Urinary bladder (tissue), 4 donors: ENCODE results near the gene YY1AP1. TPM values are rescaled to one million over a fixed set of nuclear protein-coding genes. Genes with fewer than 3 reads are reported as not detected.
"Not testable (repeated sequence)": the region's sequence is repeated elsewhere in the genome, so short reads cannot be mapped to it uniquely, and the experiment has no call there.

Experiments
- DNase-seq: peaks from one replicate; pipeline ENCODE4 v3.0.0-alpha.2; 2015; ENCODE audit errors: extremely low spot score
- H3K27ac ChIP-seq: one replicate; pipeline ENCODE4 v1.5.1; 2013; ENCODE audit warnings: low read depth, mild to moderate bottlenecking, moderate library complexity
- H3K36me3 ChIP-seq: one replicate; pipeline ENCODE4 v1.6.1; 2013; ENCODE audit warnings: mild to moderate bottlenecking, moderate library complexity; ENCODE audit not compliant: insufficient read depth
- H3K4me1 ChIP-seq: one replicate; pipeline ENCODE4 v1.6.1; 2013; ENCODE audit warnings: mild to moderate bottlenecking, moderate library complexity; ENCODE audit not compliant: insufficient read depth
- H3K4me3 ChIP-seq: one replicate; pipeline ENCODE4 v1.5.1; 2013; ENCODE audit warnings: low read depth, low read length
- WGBS: extraction: QIAGEN DNeasy Blood & Tissue Kit; methylation state at CpG from one replicate; pipeline ENCODE4 v1.1.7; 2013; 5-methylcytosine and 5-hydroxymethylcytosine counted together
- polyA plus RNA-seq: library from polyadenylated mRNA; stranded (reverse); fragments of 200-250 nt; gene quantifications from one replicate; pipeline ENCODE4 v1.2.3, GENCODE V29; 2013
- total RNA-seq: library from RNA; depleted of rRNA; stranded (reverse); fragments of >200 nt; gene quantifications from one replicate; pipeline ENCODE4 v1.2.3, GENCODE V29; 2014
- donor health status: healthy with polysubstance abuse.
- donor health status: healthy.

YY1AP1 gene
- total and polyA plus RNA-seq, 2 donors = 56.5 to 166 TPM

DNA sequence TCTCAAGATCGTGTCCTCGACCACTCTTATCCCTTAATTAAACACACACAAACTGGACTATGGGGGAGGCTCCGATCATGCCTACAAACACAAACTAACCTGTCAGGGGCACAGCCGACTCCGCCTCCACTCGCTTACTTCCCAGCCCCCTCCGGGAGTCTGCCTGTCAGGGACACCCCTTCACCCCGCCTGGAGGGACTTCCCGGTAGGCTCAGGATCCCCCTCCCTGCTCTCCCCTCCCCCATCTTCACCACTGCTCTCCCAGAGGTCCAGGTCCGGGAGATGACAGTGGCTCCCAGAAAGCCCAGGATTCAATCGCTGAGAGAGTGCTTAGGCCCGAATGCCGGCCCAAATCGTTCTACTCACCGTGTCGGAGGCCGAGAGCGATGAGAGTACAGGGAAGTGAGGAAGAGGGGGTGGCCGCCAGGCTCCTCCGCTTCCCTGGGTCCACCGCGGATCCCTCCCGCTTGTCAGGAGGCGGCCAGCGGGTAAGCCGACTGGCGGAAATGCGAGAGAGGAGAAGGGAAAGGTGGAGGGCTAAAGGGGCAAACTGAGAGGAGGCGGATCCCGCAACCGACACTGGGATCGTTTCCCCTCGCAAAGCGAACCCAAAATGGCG is 760 bp downstream of the YY1AP1 start:
- H3K4me1 ChIP-seq, DNase-seq, H3K36me3 ChIP-seq: not testable (repeated sequence)
- Histone ChIP-seq H3K4me3 (peak overlapping the region; percentile 58), H3K27ac (peak overlapping the region; percentile 87)
- WGBS = under 1% methylated on average over 28 of the region's 35 CpGs

GRCh38 chr1:155681776-155682175 is 6.8 kb downstream of the YY1AP1 start:
- H3K27ac ChIP-seq = no peak overlapping the region
- no peaks in the 10 kb centered on the region for H3K4me1 ChIP-seq
- no peak overlapping the region for H3K4me3 ChIP-seq
- no peak for DNase-seq
- H3K36me3 ChIP-seq = no peaks in the 10 kb centered on the region
- WGBS = 87% methylated on average over 2 of the region's 2 CpGs

GRCh38 chr1:155680531-155680930 is 8.0 kb downstream of the YY1AP1 start:
- 94% methylated on average over 6 of the region's 6 CpGs for WGBS

GRCh38 chr1:155678992-155679391 is 9.6 kb downstream of the YY1AP1 start:
- H3K36me3 ChIP-seq, H3K4me1 ChIP-seq, H3K27ac ChIP-seq, DNase-seq, H3K4me3 ChIP-seq: not testable (repeated sequence)
- WGBS = 82% methylated on average over 1 of the region's 1 CpG

More at GRCh38 chr1:155680531-155680930, 8.0 kb downstream of the YY1AP1 start:
- H3K4me3 ChIP-seq = no peak overlapping the region
- H3K36me3 ChIP-seq = no peaks in the 10 kb centered on the region
- no peaks in the 10 kb centered on the region for H3K4me1 ChIP-seq
- no peak for DNase-seq
- no peak overlapping the region for H3K27ac ChIP-seq

- DNase-seq = no peak
- Histone ChIP-seq H3K4me3 (no peak overlapping the region), H3K36me3 (no peaks in the 10 kb centered on the region), H3K27ac (no peak overlapping the region), H3K4me1 (no peaks in the 10 kb centered on the region)
- WGBS = 88% methylated on average over 4 of the region's 4 CpGs
Measured at GRCh38 chr1:155678027-155678426, 10.5 kb downstream of the YY1AP1 start.

DNA sequence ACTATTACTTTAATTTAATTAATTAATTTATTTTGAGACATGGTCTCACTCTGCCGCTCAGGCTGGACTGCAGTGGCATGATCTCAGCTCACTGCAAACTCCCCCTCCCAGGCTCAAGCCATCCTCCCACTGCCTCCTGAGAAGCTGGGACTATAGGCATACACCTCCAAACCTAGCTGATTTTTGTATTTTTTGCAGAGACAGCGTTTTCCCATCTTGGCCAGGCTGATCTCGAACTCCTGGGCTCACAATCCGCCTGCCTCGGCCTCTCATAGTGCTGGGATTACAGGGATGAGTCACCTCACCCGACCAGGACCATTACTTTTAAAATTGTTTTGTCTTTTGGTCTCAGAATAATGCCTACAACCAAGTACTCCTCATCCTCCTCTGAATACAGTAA is 15.6 kb downstream of the YY1AP1 start:
- WGBS = 86% methylated on average over 6 of the region's 6 CpGs
- no peak for DNase-seq
- Histone ChIP-seq H3K4me3 (no peak overlapping the region), H3K27ac (no peak overlapping the region), H3K36me3 (peaks cover 9% of the 10 kb centered on the region), H3K4me1 (no peaks in the 10 kb centered on the region)

DNA sequence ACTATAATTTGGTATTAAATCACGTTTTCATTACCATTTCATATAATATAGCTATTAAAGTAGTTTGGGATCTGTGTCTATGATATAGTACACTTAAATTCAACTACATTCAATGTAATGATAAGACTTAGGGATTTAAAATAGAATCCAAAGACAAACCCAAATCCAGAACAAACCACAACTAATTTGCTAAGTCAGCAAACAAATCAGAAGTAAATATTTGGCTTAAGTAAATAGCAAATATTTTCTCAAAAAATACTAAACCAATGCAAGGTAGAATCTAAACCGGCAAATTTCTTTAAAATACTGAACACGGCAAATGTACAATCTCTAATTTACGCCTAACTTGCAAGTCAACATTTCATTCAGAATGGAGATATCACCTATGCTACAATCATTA is 16.8 kb downstream of the YY1AP1 start:
- H3K4me3 ChIP-seq = no peak overlapping the region
- no peak overlapping the region for H3K27ac ChIP-seq
- peaks cover 10% of the 10 kb centered on the region for H3K36me3 ChIP-seq
- 95% methylated on average over 4 of the region's 4 CpGs for whole genome bisulfite sequencing
- no peak for DNase-seq
- H3K4me1 ChIP-seq = no peaks in the 10 kb centered on the region

DNA sequence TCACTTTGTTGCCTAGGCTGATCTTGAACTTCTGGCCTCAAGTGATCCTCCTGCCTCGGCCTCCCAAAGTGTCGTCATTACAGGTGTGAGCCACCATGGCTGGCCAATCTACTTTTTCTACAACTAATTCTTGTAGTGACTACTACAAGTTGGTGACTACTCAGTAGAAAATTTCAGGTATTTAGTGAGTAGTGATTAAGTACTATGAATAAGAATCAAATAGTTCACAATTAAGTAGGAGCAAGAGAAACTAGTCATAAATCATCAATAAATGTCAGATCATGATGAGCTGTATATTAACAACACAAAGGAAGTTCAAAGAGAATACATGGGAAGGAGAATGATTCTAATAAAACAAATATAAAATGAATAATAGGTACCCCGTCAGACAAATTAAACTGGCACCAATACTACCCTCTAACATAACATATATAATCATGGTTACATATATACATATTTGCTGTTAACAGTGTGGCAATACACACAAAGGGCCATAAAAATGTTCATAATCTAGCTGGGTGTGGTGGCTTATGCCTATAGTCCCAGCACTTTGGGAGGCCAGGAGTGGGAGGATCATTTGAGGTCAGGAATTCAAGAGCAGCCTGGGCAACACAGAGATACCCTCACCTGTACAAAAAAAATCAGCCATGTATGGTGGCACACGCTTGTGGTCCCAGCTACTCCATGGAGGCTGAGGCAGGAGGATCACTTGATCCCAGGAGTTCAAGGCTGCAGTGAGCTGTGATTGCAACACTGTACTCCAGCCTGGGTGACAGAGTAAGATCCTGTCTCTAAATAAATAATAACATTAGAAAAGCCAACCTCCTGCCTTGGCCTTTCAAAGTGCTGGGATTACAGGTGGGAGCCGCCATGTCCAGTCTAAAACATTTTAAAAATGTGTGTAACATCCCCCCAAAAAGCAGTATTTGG is 19.1 kb downstream of the YY1AP1 start:
- DNase-seq = no peak
- Histone ChIP-seq H3K27ac (no peak overlapping the region), H3K4me1 (no peaks in the 10 kb centered on the region), H3K4me3 (no peak overlapping the region), H3K36me3 (peaks cover 14% of the 10 kb centered on the region)
- WGBS = 96% methylated on average over 5 of the region's 5 CpGs

- not testable (repeated sequence) for H3K27ac ChIP-seq, H3K4me1 ChIP-seq, DNase-seq, H3K4me3 ChIP-seq
- H3K36me3 ChIP-seq = peaks cover 11% of the 10 kb centered on the region
- 93% methylated on average over 3 of the region's 4 CpGs for WGBS
Measured at GRCh38 chr1:155661239-155661638, 27.3 kb downstream of the YY1AP1 start.

GRCh38 chr1:155657463-155657862 is 31.1 kb downstream of the YY1AP1 start:
- WGBS = 59% methylated on average over 2 of the region's 2 CpGs
- no peak overlapping the region for H3K27ac ChIP-seq
- peaks cover 6% of the 10 kb centered on the region for H3K36me3 ChIP-seq
- H3K4me3 ChIP-seq = no peak overlapping the region
- no peaks in the 10 kb centered on the region for H3K4me1 ChIP-seq
- no peak for DNase-seq

DNA sequence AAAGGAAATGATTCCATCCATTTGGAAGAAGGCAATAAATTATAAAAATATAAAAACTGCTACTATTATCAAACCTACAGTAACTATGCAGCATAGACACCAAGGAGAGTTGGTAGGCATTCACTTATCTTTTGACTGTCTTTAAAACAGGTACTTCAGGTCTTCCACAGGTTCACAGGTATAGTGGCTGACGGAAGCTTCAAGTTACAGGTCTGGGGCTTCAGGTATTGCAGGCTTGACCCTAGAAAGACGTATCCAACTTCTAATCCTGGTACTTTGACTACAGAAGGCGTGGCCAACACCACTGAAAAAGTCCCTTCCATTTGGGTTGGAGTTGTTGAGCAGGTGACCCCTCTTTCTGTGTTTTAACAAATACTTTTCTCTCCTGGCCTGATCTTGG is 35.6 kb downstream of the YY1AP1 start:
- no peaks in the 10 kb centered on the region for H3K4me1 ChIP-seq
- no peak overlapping the region for H3K27ac ChIP-seq
- H3K4me3 ChIP-seq = no peak overlapping the region
- no peaks in the 10 kb centered on the region for H3K36me3 ChIP-seq
- WGBS = 79% methylated on average over 3 of the region's 3 CpGs
- DNase-seq = no peak

DNA sequence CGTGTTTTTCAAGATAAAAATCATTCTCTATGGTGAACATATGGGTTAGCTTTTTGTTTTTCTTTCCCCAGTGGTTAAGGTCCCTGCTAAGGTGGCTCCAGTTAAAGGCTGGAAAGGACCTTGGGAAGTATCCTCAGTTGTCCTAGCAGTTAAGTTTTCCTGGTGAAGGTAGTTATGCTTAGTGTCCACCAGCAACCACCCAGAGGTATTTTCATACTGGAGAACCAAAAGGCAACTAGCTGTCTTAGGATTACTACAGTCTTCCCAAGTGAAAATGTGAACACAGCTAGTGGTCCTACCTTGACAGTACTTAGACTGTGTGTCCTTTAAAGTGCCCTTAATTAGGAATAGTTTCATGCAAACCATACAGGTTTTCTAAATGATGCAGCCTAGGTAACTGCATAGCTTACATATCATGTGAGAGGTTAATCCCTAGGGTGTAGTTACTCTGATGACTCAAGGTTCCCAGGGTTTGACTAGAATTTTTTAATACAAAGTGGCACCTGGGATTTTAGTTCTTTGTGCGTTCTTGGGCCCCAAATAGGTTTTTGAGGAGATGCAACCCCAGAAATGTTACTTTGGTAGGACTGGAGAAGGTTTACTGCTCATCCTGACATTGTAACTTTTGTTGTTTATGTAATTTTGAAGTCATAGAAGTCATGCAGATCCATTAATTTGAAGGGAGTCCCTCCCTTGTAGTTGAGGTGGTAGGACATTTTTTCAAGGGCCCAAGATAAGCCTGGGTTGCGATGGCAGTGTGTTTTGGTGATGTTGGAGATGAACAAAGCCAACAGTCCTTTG is 36.5 kb downstream of the YY1AP1 start:
- H3K36me3 ChIP-seq = no peaks in the 10 kb centered on the region
- H3K4me3 ChIP-seq = no peak overlapping the region
- 76% methylated on average over 3 of the region's 3 CpGs for WGBS
- H3K4me1 ChIP-seq = no peaks in the 10 kb centered on the region
- DNase-seq = no peak
- no peak overlapping the region for H3K27ac ChIP-seq

DNA sequence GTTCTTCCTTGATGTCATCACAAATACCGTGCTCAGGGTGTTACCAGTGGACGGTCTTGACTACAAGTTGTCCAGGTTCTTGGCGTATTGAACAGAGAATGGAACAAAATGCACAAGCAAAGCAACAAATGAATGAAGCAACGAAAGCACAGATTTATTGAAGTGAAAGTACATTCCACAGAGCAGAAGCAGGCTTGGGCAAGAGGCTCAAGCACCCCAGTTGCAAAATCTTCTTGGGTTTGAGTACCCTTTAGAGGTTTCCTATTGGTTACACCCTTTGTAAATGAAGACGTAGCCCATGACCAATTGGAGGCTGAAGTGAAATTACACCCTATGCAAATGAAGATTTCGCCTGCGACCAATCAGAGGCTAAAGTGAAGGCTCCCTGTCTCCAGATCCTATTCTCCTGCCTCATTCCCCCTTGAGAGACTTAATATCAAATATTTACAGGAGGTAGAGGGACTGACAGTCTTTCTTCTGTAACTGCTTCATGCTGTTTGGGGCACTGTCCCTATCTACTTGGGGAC is 38.3 kb downstream of the YY1AP1 start:
- Histone ChIP-seq H3K27ac (no peak overlapping the region), H3K4me3 (no peak overlapping the region), H3K36me3 (no peaks in the 10 kb centered on the region), H3K4me1 (no peaks in the 10 kb centered on the region)
- DNase-seq = no peak
- WGBS = 89% methylated on average over 7 of the region's 7 CpGs
